ENCODE results near the gene FASTK.

GRCh38 chr7:151089893-151090730 lies 9.5 kb upstream of the FASTK start:
- no peak for TF ChIP-seq SP1 (IDR thresholded peaks at IDR 0.05)
- TF ChIP-seq FOXA1 (IDR thresholded peaks at IDR 0.05), result no peak
- no peak for TF ChIP-seq HDGF (IDR thresholded peaks at IDR 0.05; ENCODE audit: borderline replicate concordance)
- no peak for TF ChIP-seq TARDBP (IDR thresholded peaks at IDR 0.05)
- no peak for TF ChIP-seq FOXM1 (IDR thresholded peaks at IDR 0.05; ENCODE audit: borderline replicate concordance)
- no peak for TF ChIP-seq NFRKB (IDR thresholded peaks at IDR 0.05)

Data from HEK293T (cell line).